Aorta (tissue), 5 donors: ENCODE measurements around the gene S100A7. TPM values are rescaled to one million over a fixed set of nuclear protein-coding genes. Genes with fewer than 3 reads are reported as not detected.
"Not testable (repeated sequence)": the region's sequence is repeated elsewhere in the genome, so short reads cannot be mapped to it uniquely, and the experiment has no call there.

ENCODE experiments used
- ATAC-seq: fragments of 200-7000 bp; cut with Tn5 transposase; one replicate; pipeline ENCODE4 v1.9.1; 2022; ENCODE audit warnings: moderate library complexity; ENCODE audit not compliant: low FRiP score
- DNase-seq, 2 donors: peaks; one replicate each; pipeline ENCODE4 v3.0.0-alpha.2; 2020
- H3K27ac ChIP-seq, 2 donors: one replicate each; pipeline ENCODE4 v1.5.1; 2013; ENCODE audit warnings: low read length in 2 of 2, mild to moderate bottlenecking in 2 of 2, moderate library complexity in 2 of 2, control low read depth in 1 of 2, inconsistent platforms in 1 of 2, low read depth in 1 of 2
- H3K27me3 ChIP-seq, 2 donors: one replicate each; pipeline ENCODE4 v1.6.1; 2013; ENCODE audit warnings: control low read depth in 1 of 2, low read length in 1 of 2, mild to moderate bottlenecking in 1 of 2, moderate library complexity in 1 of 2; ENCODE audit not compliant: insufficient read depth in 2 of 2, control insufficient read depth in 1 of 2
- H3K36me3 ChIP-seq, 2 donors: one replicate each; pipeline ENCODE4 v1.6.1; 2013; ENCODE audit warnings: control low read depth in 1 of 2, low read length in 1 of 2, mild to moderate bottlenecking in 1 of 2; ENCODE audit not compliant: insufficient read depth in 2 of 2, control insufficient read depth in 1 of 2
- H3K4me1 ChIP-seq, 2 donors: one replicate each; pipeline ENCODE4 v1.6.1; 2013; ENCODE audit warnings: low read length in 2 of 2, control low read depth in 1 of 2, mild to moderate bottlenecking in 1 of 2, moderate library complexity in 1 of 2; ENCODE audit not compliant: insufficient read depth in 2 of 2, control insufficient read depth in 1 of 2
- H3K4me3 ChIP-seq, 2 donors: one replicate each; pipeline ENCODE4 v1.5.1; 2013; ENCODE audit warnings: low read length in 2 of 2, control low read depth in 1 of 2, mild to moderate bottlenecking in 1 of 2
- H3K9me3 ChIP-seq: one replicate; pipeline ENCODE4 v1.6.1; 2013; ENCODE audit warnings: mild to moderate bottlenecking, low read length; ENCODE audit not compliant: control insufficient read depth
- WGBS, 2 donors: extraction: QIAGEN DNeasy Blood & Tissue Kit; methylation state at CpG; one replicate each; pipeline ENCODE4 v1.1.7; 2013; 5-methylcytosine and 5-hydroxymethylcytosine counted together
- intact Hi-C, 2 donors: fragments of 100-400 bp; cut with DNase I; formaldehyde crosslinking; loops; one replicate each; pipeline versions ENCODE4 v1.14.2 to v1.15.0; 2022
- polyA plus RNA-seq, 2 donors: library from polyadenylated mRNA; stranded (reverse); fragments of 200-250 nt; gene quantifications; one replicate each; pipeline ENCODE4 v1.2.3, GENCODE V29; 2013
- total RNA-seq, 2 donors: library from RNA; stranded (reverse); fragmentation: NEBNext Ultra II Directional; extraction: Animal tissue kit (Norgen Biotek cat#: 25700); gene quantifications; one replicate each; pipeline ENCODE4 v1.2.1, GENCODE V29; 2021
- donor health status: healthy with polysubstance abuse.
- donor health status: Bipolar disorder and iron deficiency.
- donor health status: DM: no; HTN: no; CAD: no.
- donor health status: DM: no; HTN: no; CAD: no.
- donor health status: DM: yes; HTN: yes; CAD: no.

Gene S100A7
- total and polyA plus RNA-seq, 4 donors: not detected

DNA sequence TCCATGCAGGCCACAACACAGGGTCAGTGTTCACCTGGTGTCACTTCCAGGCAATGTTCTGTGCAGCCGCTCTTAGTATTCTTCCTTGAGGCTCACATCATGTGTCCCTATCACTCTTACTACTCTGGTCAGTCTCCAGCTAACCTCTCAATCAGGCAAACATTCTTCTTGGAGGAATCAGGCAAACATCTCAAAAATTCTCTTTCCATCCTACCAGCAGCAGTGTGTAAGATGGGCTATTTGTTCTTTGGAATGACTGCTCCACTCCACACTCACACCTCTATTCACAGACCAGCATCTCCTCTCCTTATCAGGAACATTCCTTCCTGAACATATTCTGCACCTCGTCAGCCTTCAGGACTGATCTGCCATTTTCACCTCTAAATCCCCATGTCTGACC is 40.1 kb downstream of the S100A7 start:
- WGBS, 2 donors: 72 to 73% methylated on average over 2 of the region's 2 CpGs
- H3K9me3 ChIP-seq: peaks cover 1% of the 10 kb centered on the region
- no peaks in the 10 kb centered on the region for H3K27me3 ChIP-seq
- no peaks in the 10 kb centered on the region for H3K36me3 ChIP-seq
- no peak for ATAC-seq
- no peak overlapping the region for H3K4me3 ChIP-seq
- no peaks in the 10 kb centered on the region for H3K4me1 ChIP-seq
- DNase-seq: no peak
- intact Hi-C loops: no loop called here
- H3K27ac ChIP-seq: no peak overlapping the region

DNA sequence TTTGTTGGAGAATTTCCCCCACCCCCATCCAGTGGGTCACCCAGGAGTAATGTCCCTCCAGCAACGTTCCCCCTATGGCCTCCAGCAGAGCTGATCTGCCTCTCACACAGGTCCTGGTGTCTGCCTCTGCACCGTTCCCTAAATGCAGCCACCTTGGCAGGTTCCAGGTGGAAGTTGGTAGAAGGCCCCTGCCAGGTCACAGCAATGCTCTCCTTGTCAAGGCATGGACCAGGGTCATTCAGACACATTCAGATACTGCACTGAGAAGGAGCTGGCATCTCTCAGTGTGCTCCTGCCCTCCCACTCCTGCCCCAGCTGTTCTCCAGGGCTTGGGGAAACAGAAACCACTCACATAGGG is 41.0 kb downstream of the S100A7 start:
- H3K4me3 ChIP-seq, intact Hi-C loops, H3K4me1 ChIP-seq, H3K9me3 ChIP-seq, H3K27me3 ChIP-seq, H3K27ac ChIP-seq, H3K36me3 ChIP-seq, ATAC-seq: not testable (repeated sequence)
- 50 to 56% methylated on average over 2 of the region's 2 CpGs for WGBS, 2 donors
- DNase-seq: peak in 1 of 2 donors; percentile 8

- H3K36me3 ChIP-seq, H3K9me3 ChIP-seq, H3K4me1 ChIP-seq, ATAC-seq, H3K27ac ChIP-seq, intact Hi-C loops, H3K27me3 ChIP-seq, H3K4me3 ChIP-seq: not testable (repeated sequence)
- peak in 1 of 2 donors; percentile 15 for DNase-seq
- 69 to 70% methylated on average over 7 of the region's 7 CpGs for WGBS, 2 donors
Measured at GRCh38 chr1:153418758-153419435, 41.6 kb downstream of the S100A7 start.

DNA sequence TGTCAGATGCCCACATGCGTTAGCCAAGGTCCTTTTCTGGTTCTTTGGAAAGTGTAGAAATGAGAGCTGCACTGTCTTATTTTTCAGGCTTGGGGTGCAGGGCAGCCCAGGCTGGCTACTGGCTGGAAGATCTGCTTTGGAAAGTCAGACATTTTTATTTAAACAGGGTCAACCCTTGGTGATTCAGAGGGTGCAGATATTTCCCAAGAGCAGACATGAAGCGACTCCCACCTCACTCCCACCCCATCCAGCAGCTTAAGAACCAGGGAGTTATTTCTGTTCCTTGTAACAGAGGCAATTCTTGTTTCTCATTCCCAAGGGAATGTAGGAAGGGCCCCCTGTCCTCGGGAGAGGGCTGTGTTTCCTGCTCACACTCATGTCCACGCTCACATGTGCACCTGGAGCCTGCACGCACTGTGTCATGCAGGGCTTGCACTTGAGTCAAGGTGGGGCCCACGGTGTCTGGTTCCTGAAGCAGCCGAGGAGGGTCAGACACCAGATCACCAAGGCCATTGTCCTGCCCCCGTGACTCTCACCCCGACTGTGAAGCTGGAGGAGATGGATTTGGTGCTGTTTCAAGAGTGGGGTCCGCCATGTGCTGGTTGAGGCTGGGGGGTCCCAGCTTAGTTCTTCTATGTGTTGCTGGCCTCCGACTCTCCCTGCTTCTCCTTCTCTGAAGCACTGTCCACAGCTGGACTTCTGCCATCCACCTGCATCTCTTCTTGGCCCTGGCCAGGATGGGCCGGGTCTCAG is 43.1 kb downstream of the S100A7 start:
- peaks cover 1% of the 10 kb centered on the region for H3K9me3 ChIP-seq
- H3K4me1 ChIP-seq: no peaks in the 10 kb centered on the region
- no peak overlapping the region for H3K27ac ChIP-seq
- intact Hi-C loops: no loop called here
- WGBS, 2 donors: 77 to 84% methylated on average over 12 of the region's 12 CpGs
- ATAC-seq (no peak), DNase-seq (peak in 1 of 2 donors; percentile 36)
- no peak overlapping the region for H3K4me3 ChIP-seq
- no peaks in the 10 kb centered on the region for H3K27me3 ChIP-seq
- no peaks in the 10 kb centered on the region for H3K36me3 ChIP-seq

- Histone ChIP-seq H3K9me3 (peaks cover 1% of the 10 kb centered on the region), H3K4me1 (no peaks in the 10 kb centered on the region), H3K36me3 (no peaks in the 10 kb centered on the region), H3K27ac (no peak within 1 kb of the TSS), H3K4me3 (no peak within 1 kb of the TSS), H3K27me3 (no peaks in the 10 kb centered on the region)
- intact Hi-C loops: no loop called here
- 73 to 77% methylated on average over 6 of the region's 6 CpGs for WGBS, 2 donors
- DNase-seq (peak in 1 of 2 donors; percentile 35), ATAC-seq (no peak)
Measured at GRCh38 chr1:153415850-153416570, 44.4 kb downstream of the S100A7 start, which contains the start of gene S100A7A. S100A7A (plus strand) TSS chr1:153416520; CDS start chr1:153418083, 1,563 bp downstream.

- H3K27me3 ChIP-seq, H3K4me1 ChIP-seq, ATAC-seq, H3K27ac ChIP-seq, intact Hi-C loops, H3K36me3 ChIP-seq, H3K4me3 ChIP-seq, H3K9me3 ChIP-seq, DNase-seq: not testable (repeated sequence)
Measured at GRCh38 chr1:153413961-153414360, 46.5 kb downstream of the S100A7 start.

Other genes with a start within 250 kb of the S100A7 start
- gene PRR9, start 243.1 kb downstream of the S100A7 start, total RNA-seq: not detected
- gene PRR9, start 243.1 kb downstream of the S100A7 start, polyA plus RNA-seq: not detected
- not detected for gene LORICRIN, start 201.0 kb downstream of the S100A7 start, total RNA-seq
- gene LORICRIN, start 201.0 kb downstream of the S100A7 start, polyA plus RNA-seq: not detected
- gene PGLYRP3, start 147.7 kb downstream of the S100A7 start, total RNA-seq: not detected
- gene PGLYRP3, start 147.7 kb downstream of the S100A7 start, polyA plus RNA-seq: not detected
- not detected for gene PGLYRP4, start 111.8 kb downstream of the S100A7 start, total RNA-seq
- gene PGLYRP4, start 111.8 kb downstream of the S100A7 start, polyA plus RNA-seq: not detected
- 100 to 1,000 TPM; 131 to 276 TPM for gene S100A9, start 102.8 kb downstream of the S100A7 start, total RNA-seq
- gene S100A9, start 102.8 kb downstream of the S100A7 start, polyA plus RNA-seq: 100 to 1,000 TPM; 110 to 485 TPM
- gene S100A12, start 85.0 kb downstream of the S100A7 start, total RNA-seq: 10 to 100 TPM in 1 of 2 donors, 1 to 10 TPM in 1; 4.4 to 23.6 TPM
- 10 to 100 TPM in 1 of 2 donors, 1 to 10 TPM in 1; 1.7 to 58.6 TPM for gene S100A12, start 85.0 kb downstream of the S100A7 start, polyA plus RNA-seq
- gene S100A8, start 69.6 kb downstream of the S100A7 start, total RNA-seq: 100 to 1,000 TPM in 1 of 2 donors, 10 to 100 TPM in 1; 83.5 to 185 TPM
- gene S100A8, start 69.6 kb downstream of the S100A7 start, polyA plus RNA-seq: 100 to 1,000 TPM in 1 of 2 donors, 10 to 100 TPM in 1; 48.2 to 218 TPM
- not detected for gene S100A7A, start 44.1 kb downstream of the S100A7 start, total RNA-seq
- gene S100A7A, start 44.1 kb downstream of the S100A7 start, polyA plus RNA-seq: not detected
- 1,000 to 10,000 TPM in 1 of 2 donors, 100 to 1,000 TPM in 1; 934 to 1,126 TPM for gene S100A6, start 75.3 kb upstream of the S100A7 start, total RNA-seq
- 1,000 to 10,000 TPM; 3,932 to 5,181 TPM for gene S100A6, start 75.3 kb upstream of the S100A7 start, polyA plus RNA-seq
- gene S100A5, start 80.3 kb upstream of the S100A7 start, total RNA-seq: not detected
- gene S100A5, start 80.3 kb upstream of the S100A7 start, polyA plus RNA-seq: not detected
- 100 to 1,000 TPM; 406 to 967 TPM for gene S100A4, start 85.2 kb upstream of the S100A7 start, total RNA-seq
- 1,000 to 10,000 TPM; 3,369 to 4,033 TPM for gene S100A4, start 85.2 kb upstream of the S100A7 start, polyA plus RNA-seq
- gene S100A3, start 88.6 kb upstream of the S100A7 start, total RNA-seq: 1 to 10 TPM; 2.3 to 3.8 TPM
- gene S100A3, start 88.6 kb upstream of the S100A7 start, polyA plus RNA-seq: 10 to 100 TPM in 1 of 2 donors, 1 to 10 TPM in 1; 3.0 to 11.7 TPM
- gene S100A2, start 105.2 kb upstream of the S100A7 start, total RNA-seq: 1 to 10 TPM; 1.8 TPM
- gene S100A2, start 105.2 kb upstream of the S100A7 start, polyA plus RNA-seq: 1 to 10 TPM; 2.1 to 6.4 TPM
- 10 to 100 TPM; 72.8 to 83.4 TPM for gene S100A16, start 152.5 kb upstream of the S100A7 start, total RNA-seq
- 100 to 1,000 TPM in 1 of 2 donors, 10 to 100 TPM in 1; 86.5 to 116 TPM for gene S100A16, start 152.5 kb upstream of the S100A7 start, polyA plus RNA-seq
- gene S100A14, start 155.7 kb upstream of the S100A7 start, total RNA-seq: not detected
- gene S100A14, start 155.7 kb upstream of the S100A7 start, polyA plus RNA-seq: 10 to 100 TPM in 1 of 2 donors, 1 to 10 TPM in 1; 2.5 to 91.2 TPM
- gene S100A13, start 166.9 kb upstream of the S100A7 start, total RNA-seq: 100 to 1,000 TPM in 1 of 2 donors, 10 to 100 TPM in 1; 80.0 to 111 TPM
- 100 to 1,000 TPM; 243 to 245 TPM for gene S100A13, start 166.9 kb upstream of the S100A7 start, polyA plus RNA-seq
- under 1 TPM in 1 of 2 donors, not detected in 1; 0.69 TPM for gene S100A1, start 167.8 kb upstream of the S100A7 start, total RNA-seq
- 1 to 10 TPM in 1 of 2 donors, under 1 TPM in 1; 0.23 to 7.1 TPM for gene S100A1, start 167.8 kb upstream of the S100A7 start, polyA plus RNA-seq
- 10 to 100 TPM; 54.3 to 57.0 TPM for gene CHTOP, start 173.4 kb upstream of the S100A7 start, total RNA-seq
- 10 to 100 TPM; 34.4 to 51.8 TPM for gene CHTOP, start 173.4 kb upstream of the S100A7 start, polyA plus RNA-seq
- 10 to 100 TPM; 30.4 to 35.4 TPM for gene SNAPIN, start 198.1 kb upstream of the S100A7 start, total RNA-seq
- gene SNAPIN, start 198.1 kb upstream of the S100A7 start, polyA plus RNA-seq: 10 to 100 TPM; 52.6 to 55.6 TPM
- 10 to 100 TPM; 70.6 to 82.9 TPM for gene ILF2, start 210.3 kb upstream of the S100A7 start, total RNA-seq
- 10 to 100 TPM; 67.0 to 72.8 TPM for gene ILF2, start 210.3 kb upstream of the S100A7 start, polyA plus RNA-seq
- gene NPR1, start 218.0 kb upstream of the S100A7 start, total RNA-seq: 100 to 1,000 TPM; 116 to 168 TPM
- gene NPR1, start 218.0 kb upstream of the S100A7 start, polyA plus RNA-seq: 100 to 1,000 TPM in 1 of 2 donors, 10 to 100 TPM in 1; 39.4 to 110 TPM